Measurements from ENCODE around the gene TTR. TPM values are rescaled to one million over a fixed set of nuclear protein-coding genes. Genes with fewer than 3 reads are reported as not detected.

Gene TTR
- total RNA-seq, 1 donor from 2014 or later = not detected

DNA sequence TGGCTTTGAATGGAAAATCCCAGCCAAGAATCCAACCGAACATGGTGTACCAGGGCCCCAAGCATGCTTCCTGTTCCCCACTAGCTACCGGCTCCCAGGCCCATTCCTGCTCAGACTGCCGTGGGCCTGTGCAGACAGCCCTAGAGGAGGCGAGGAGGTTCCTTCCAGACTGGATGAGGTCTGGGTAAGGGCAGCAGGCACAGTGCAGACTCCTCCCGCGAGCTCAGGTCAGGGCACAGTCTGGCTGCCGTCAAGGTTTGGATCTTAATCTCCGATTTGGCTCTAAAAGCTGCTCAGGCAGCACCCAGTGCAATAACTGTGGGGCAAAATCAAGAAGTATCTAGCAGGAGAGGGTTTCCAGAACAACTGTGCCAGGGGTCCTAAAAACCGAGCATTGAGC is 19.3 kb upstream of the TTR start:
- Histone ChIP-seq H3K27me3 (ENCODE audit: low read depth) (no peaks in the 10 kb centered on the region), H3K4me1 (peaks cover 3% of the 10 kb centered on the region), H3K4me3 (no peak overlapping the region), H3K27ac (replicated peaks) (no peak overlapping the region), H3K36me3 (no peaks in the 10 kb centered on the region), H3K9me3 (replicated peaks) (no peaks in the 10 kb centered on the region)
- TF ChIP-seq, protein P1, sequence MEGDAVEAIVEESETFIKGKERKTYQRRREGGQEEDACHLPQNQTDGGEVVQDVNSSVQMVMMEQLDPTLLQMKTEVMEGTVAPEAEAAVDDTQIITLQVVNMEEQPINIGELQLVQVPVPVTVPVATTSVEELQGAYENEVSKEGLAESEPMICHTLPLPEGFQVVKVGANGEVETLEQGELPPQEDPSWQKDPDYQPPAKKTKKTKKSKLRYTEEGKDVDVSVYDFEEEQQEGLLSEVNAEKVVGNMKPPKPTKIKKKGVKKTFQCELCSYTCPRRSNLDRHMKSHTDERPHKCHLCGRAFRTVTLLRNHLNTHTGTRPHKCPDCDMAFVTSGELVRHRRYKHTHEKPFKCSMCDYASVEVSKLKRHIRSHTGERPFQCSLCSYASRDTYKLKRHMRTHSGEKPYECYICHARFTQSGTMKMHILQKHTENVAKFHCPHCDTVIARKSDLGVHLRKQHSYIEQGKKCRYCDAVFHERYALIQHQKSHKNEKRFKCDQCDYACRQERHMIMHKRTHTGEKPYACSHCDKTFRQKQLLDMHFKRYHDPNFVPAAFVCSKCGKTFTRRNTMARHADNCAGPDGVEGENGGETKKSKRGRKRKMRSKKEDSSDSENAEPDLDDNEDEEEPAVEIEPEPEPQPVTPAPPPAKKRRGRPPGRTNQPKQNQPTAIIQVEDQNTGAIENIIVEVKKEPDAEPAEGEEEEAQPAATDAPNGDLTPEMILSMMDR (IDR thresholded peaks at IDR 0.05; ENCODE audit: borderline replicate concordance) = no peak
- intact Hi-C loops (cut with micrococcal nuclease) = no loop called here
- DNase-seq = no peak

DNA sequence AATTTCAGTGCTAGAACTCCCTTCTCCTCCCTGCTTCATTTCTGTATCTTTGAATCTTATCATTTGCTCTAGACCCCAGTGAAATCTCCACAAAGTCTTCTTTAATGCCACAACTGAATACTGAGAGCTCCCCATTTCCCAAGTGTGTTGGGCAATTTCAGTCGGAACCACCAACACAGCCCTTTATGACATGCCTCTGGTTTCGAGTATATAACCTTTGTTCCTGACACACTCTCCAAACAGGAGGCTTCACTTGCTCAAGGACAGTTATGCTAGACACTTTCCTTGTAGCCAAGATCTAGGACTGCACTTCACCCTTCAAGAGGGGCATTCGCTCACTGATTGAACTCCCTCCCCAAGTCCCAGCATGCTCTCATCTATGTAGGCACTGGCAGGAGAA is 18.6 kb upstream of the TTR start:
- no peaks in the 10 kb centered on the region for H3K36me3 ChIP-seq
- H3K27ac ChIP-seq (replicated peaks) = no peak overlapping the region
- H3K4me1 ChIP-seq = peaks cover 3% of the 10 kb centered on the region
- no peak for DNase-seq
- no peaks in the 10 kb centered on the region for H3K9me3 ChIP-seq (replicated peaks)
- TF ChIP-seq, protein P1 (IDR thresholded peaks at IDR 0.05; ENCODE audit: borderline replicate concordance) = no peak
- intact Hi-C loops (cut with micrococcal nuclease) = no loop called here
- H3K27me3 ChIP-seq (ENCODE audit: low read depth) = no peaks in the 10 kb centered on the region
- H3K4me3 ChIP-seq = no peak overlapping the region

GRCh38 chr18:31574359-31574758 is 17.3 kb upstream of the TTR start:
- H3K36me3 ChIP-seq = no peaks in the 10 kb centered on the region
- no peaks in the 10 kb centered on the region for H3K27me3 ChIP-seq (ENCODE audit: low read depth)
- no peaks in the 10 kb centered on the region for H3K9me3 ChIP-seq (replicated peaks)
- no peak for DNase-seq
- peaks cover 3% of the 10 kb centered on the region for H3K4me1 ChIP-seq
- no peak overlapping the region for H3K4me3 ChIP-seq
- intact Hi-C loops (cut with micrococcal nuclease) = no loop called here
- TF ChIP-seq, protein P1 (IDR thresholded peaks at IDR 0.05; ENCODE audit: borderline replicate concordance) = no peak
- no peak overlapping the region for H3K27ac ChIP-seq (replicated peaks)

DNA sequence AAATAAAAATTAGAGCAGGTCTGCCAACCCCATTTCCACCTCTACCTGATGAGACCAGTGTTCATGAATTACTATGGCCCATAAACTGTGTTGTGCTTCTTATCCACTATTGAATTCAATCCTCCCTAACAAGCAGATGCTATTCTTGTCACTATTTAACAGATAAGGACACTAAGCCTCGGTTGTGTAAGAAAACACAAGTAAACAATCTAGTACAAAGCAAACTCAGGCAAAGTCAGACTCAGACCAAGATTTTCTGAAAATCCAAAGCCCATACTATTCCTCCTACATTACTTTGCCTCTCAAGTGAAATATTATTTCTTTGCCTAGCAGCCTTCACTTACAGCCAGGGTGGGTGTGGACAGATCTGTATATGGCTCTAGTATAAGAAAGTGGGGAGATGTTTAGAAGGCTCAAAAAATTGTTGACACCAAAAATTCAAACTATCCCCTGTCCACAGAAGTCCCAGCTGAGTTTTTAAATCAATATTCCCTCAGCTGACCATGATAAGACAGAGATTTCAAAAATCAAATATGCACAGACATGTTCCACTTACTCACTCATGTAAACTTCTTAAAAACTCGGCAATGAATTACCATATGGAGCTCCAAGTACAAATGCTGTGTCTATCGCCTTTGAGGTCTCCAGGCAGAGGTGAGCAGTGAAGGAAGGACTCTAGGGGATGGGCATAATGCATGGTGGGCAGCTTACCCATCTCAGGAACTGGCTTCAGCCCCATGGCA is 16.0 kb upstream of the TTR start:
- no peak overlapping the region for H3K4me3 ChIP-seq
- intact Hi-C loops (cut with micrococcal nuclease) = no loop called here
- H3K9me3 ChIP-seq (replicated peaks) = no peaks in the 10 kb centered on the region
- peaks cover 3% of the 10 kb centered on the region for H3K4me1 ChIP-seq
- H3K36me3 ChIP-seq = no peaks in the 10 kb centered on the region
- no peak for DNase-seq
- no peaks in the 10 kb centered on the region for H3K27me3 ChIP-seq (ENCODE audit: low read depth)
- TF ChIP-seq, protein P1 (IDR thresholded peaks at IDR 0.05; ENCODE audit: borderline replicate concordance) = no peak
- H3K27ac ChIP-seq (replicated peaks) = no peak overlapping the region

- H3K36me3 ChIP-seq = no peaks in the 10 kb centered on the region
Observed at GRCh38 chr18:31576670-31577069, 15.0 kb upstream of the TTR start.

More at GRCh38 chr18:31576670-31577069, 15.0 kb upstream of the TTR start:
- TF ChIP-seq, protein P1 (IDR thresholded peaks at IDR 0.05; ENCODE audit: borderline replicate concordance) = no peak
- DNase-seq = no peak
- intact Hi-C loops (cut with micrococcal nuclease) = no loop called here
- Histone ChIP-seq H3K27me3 (ENCODE audit: low read depth) (no peaks in the 10 kb centered on the region), H3K27ac (replicated peaks) (no peak overlapping the region), H3K9me3 (replicated peaks) (no peaks in the 10 kb centered on the region), H3K4me1 (peaks cover 3% of the 10 kb centered on the region), H3K4me3 (no peak overlapping the region)

Measured in left ventricle myocardium inferior (tissue), 1 donor.